Suppressor macrophage treated with lipopolysaccharide for 1 hour (primary cell): ENCODE data around the gene TC2N.
"Not testable (repeated sequence)": the region's sequence is repeated elsewhere in the genome, so short reads cannot be mapped to it uniquely, and the experiment has no call there.

Experiments used
- DNase-seq, 3 donors: peaks; one replicate each; pipeline ENCODE4 v3.0.0-alpha.2; 2020 to 2022

TC2N gene

DNA sequence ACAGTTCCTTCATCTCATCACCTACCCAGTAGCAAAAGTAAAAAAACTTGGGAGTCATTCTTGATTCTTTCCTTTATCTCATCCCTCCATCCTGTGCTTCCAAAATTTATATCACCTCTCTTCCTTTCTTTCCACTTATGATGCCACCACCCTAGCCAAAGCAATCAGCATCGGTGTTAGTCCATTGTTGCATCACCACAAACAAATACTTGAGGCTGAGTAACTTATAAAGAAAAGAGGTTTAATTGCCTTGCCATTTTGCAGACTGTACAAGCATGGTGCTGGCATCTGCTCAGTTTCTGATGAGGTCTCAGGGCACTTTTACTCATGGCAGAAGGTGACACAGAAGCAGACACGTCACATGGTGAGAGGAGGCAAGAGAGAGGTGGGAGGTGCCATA, 115.6 kb downstream of the TC2N start:
- no peak for DNase-seq

DNA sequence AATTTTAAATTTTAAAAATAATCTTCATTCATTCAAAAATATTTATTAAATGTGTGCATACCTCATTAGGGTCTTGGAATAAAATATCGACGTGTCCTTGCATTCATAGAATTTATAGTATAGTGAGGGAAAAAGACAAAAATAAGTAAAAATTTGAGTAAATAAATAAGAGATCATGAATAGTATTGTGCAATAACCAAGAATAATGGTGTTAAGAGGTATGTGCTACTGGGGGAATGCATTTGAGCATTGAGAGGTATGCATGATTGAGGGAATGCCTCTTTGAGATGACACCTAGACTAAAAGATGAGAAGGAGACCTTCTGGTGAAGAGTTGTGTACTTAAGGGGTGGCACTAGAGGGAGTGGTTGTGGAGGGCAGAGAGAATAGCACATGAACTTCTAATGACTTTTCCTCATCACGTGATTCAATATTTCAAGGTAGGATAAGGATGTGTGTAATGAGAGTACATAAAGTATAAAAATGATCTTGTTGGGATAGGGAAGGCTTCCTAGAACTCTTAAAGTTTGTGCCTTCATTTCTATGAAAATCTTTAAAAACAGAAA, 116.6 kb downstream of the TC2N start:
- no peak for DNase-seq

DNA sequence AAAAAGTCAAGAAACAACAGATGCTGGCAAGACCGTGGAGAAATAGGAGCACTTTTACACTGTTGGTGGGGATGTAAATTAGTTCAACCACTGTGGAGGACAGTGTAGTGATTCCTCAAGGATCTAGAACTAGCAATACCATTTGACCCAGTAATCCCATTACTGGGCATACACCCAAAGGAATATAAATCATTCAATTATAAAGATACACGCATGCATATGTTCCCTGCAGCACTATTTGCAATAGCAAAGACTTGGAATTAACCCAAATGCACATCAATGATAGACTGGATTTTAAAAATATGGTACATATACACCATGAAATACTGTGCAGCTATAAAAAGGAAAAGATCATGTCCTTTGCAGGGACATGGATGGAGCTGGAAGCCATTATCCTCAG, 117.5 kb downstream of the TC2N start:
- no peak for DNase-seq

DNA sequence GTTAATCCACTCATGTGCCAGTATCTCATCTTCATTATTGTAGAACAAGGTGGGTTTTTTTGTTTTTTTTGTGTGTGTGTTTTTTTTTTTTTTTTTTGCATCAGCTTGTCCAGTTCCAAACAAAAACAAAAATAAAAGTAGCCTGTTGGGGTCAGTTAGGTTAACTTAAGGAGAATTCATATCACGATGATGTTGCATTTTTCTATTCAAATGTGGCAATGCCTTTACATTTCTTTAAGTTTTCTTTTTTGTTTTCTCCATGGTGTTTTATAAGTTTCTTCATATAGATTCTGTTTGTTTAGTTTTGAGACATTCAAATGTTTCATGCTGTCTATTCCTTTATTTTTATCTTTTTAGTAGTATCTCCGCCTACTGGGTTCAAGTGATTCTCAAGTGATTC, 119.3 kb downstream of the TC2N start:
- no peak for DNase-seq

DNA sequence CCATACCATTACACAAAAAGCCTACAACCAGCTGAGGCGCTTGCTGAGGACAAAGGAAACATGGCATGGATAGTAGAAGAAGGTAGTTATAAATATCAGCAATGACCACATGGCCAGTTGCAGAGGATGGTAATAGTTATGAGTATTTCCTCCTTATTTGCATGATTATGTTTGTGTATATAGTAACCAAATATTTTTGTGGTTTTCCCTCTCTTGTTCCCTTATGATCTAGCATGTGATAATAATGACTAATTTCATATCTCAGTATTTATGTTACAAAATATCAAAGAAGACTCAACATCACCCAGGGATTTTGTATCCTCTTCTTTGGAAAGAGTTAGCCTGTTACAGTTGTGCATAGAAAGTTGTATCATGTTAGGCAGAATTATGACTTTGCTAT, 122.0 kb downstream of the TC2N start:
- DNase-seq = peak; percentile 51 to 83 (median 72)

DNA sequence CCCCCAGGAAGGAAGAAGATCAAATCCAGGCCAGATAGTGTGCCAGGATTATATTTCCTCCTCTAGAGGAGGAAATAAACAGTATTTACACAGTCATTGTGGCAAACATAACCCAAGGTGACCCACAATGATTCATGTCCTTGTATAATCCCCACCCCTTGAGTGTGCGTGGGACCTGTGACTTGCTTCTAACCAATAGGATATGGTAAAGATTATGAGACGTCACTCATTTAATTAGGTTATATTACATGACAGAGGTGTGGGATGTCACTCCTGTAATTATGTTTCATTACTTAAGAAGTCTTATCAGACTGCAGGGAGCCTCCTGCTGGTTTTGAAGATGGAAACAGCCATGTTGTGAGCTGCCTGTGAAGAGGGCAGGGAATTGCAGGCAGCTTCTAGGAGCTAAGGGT, 123.3 kb downstream of the TC2N start:
- DNase-seq = peak; percentile 53 to 63 (median 56)

DNA sequence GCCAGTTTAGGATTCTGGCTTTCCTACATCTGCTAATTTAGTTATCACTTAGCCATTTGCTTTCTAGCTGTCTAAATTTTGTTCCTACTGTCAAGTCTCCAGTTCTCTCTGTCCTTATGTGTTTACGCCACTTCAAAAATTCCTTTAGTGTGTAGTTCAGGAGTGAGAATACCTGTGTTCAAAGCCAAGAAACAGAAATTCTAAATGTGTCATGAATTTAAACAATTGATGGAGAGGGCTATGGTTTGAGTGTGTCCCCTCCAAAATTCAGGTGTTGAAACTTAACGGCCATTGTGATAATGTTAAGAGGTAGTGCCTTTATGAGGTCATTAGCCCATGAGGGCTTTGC, 124.1 kb downstream of the TC2N start:
- DNase-seq = no peak

DNA sequence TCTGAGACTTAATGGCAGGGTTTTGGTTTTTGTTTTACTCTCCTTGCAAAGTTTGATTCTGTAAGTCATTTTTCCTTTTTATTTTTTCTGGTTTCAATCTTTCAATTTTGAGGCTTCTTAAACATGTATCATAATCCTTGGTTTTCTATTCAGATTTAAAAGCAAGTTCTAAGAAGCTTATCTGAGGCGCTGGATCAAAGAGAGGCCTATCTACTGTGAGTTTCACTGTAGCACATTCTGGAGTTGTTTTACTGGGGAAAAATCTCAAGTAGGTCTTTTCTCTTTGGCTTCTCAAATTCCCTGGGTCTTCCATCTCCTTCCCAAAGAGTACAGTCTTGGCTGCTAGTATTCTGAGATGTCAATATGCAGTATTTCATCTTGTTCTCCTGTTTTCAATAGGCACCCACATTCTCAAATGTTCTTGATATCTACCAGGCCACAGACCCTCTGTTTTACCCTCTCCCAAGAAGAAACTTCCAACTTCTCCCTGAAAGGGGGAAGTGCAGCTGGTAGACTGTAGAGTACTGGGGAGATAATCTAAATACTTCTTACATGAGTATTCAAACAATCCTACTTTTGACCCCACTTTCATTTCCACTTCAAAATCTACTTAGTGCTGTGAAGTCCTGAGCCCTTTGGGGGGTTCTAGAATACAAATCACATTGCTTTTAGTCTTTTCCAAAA, 124.6 kb downstream of the TC2N start:
- no peak for DNase-seq

DNA sequence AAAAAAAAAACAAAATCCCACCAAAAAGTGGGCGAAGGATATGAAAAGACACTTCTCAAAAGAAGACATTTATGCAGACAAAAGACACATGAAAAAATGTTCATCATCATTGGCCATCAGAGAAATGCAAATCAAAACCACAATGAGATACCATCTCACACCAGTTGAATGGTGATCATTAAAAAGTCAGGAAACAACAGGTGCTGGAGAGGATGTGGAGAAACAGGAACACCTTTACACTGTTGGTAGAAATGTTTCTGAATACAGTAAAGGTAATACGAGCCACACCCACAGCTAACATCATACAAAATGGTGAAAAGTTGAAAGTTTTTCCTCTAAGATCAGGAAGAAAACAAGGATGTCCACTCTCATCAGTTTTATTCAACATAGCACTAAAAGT, 127.5 kb downstream of the TC2N start:
- not testable (repeated sequence) for DNase-seq

DNA sequence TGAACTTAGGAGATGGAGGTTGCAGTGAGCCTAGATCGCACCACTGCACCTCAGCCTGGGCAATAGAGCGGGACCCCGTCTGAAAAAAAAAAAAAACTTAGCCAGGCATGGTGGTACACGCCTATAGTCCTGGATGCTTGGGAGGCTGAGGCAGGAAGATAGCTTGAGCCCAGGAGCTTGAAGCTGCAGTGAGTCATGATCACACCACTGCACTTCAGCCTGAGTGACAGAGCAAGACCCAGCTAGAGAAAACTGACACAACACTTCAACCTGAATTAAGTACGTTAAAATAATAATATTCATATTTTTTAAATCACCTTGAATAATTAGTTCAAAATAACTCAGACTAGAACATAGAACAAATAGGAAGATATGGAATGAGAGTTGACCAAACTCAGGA, 129.7 kb downstream of the TC2N start:
- DNase-seq = no peak

DNA sequence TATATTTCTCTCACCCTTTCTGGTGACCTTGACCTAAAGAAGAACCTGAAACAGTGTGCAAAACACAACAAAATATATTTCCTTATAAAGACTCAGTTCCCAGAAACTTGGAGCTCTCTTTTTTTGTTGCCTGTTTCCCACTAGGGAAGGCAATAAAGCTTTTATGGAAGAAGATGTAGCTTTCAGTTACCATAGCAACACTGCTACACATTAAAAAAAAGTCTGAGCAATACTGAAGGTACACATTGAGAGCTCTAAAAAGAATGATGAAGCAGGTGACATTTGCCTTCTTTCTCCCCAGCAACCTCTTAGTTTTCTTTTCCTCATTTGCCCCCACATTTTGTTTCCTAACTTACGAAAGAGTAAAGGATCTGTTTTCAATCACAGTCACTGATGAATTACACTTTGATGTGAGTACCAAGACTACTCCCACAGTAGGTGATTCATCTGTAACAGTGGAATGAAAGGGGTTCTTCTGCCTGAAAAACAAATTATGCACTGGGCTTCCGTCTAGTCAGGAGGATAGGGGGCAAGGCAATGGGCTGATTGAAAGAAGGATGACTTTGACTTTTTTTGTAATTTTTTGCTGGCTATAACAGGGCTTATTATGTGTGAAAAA, 134.4 kb downstream of the TC2N start:
- DNase-seq = peak; percentile 6 to 57 (median 14)

DNA sequence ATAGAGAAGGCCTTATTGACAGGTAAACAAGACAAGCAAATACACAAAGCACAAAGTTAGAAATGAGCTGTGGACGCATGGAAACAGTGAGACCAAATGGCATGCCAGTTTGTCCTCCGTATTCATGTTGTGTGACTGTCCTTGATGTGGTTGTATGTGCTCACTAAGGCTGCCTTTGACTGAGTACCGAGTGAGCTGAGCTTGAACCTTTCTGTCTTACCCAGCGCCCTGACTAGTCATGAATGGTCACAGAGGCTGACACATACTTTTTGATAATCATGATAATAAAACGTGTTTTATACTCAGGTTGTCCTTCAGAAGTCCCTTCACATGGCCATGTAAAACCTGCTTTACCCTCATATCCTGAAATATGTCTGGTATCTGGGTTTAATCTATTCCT, 134.9 kb downstream of the TC2N start:
- no peak for DNase-seq

DNA sequence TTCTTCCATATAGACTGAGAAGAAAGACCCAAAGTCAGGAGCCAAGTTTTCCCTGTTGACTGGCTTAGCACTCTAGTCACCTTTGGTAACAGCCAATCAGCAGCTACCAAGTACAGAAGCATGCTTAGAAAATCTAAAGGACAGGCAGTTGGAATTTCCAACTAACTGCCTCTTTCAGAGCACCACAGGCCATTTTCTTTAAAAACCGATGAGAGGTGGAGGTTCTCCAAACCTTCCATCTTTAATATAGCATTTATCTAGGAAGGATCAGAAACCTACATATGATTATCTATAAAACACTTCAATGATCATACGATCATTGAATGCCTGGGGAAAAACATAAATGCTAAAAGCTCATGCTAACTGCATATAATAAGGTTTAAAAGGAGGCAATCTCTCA, 135.3 kb downstream of the TC2N start, which contains the start of gene CATSPERB:
TSS of gene CATSPERB (minus strand) at position 101 of the 400 bp plus-strand sequence. CDS start 2,607 bp downstream, outside the sequence.
- DNase-seq = no peak

DNA sequence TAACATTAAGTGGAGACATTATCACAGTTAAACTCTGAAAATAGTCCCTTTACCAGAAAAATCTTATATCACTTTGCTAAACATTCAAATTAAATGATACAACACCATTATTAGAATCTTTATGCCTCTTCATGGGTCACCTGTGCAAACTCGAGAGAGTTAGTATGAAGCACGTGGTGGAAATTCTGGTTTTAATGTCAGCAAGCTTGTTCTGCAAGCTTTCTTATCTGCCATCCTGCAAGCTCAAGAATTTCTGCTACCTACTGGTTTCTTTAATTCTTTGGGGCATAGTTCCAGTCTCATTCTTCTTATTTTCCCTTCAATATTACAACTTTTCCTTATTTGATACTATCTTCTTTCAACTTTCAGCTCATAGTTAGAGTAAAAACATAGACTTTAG, 136.3 kb downstream of the TC2N start:
- no peak for DNase-seq

DNA sequence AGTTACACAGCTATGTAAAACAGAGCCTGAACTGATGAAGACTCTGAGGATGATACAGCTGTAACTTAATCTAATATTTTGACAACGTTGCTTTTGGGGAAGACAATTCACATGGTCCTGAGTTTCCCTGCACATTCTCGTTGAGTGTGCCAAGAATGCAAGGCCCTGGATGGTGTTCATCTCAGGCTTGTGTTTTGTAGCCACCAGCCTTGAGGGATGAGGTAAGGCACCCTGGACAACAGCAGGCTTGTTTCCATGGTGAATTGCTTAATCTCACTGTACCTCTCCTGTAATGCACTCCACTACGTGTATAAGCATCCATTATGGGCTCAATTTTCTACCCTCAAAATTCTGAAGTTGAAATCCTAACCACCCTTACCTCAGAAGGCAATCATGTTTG, 137.6 kb downstream of the TC2N start:
- DNase-seq = no peak
